ENCODE results near the gene SCGB1D1.

The SCGB1D1 gene

GRCh38 chr11:62237499-62237898, 47.5 kb downstream of the SCGB1D1 start:
- no peak for DNase-seq

GRCh38 chr11:62238151-62238550, 48.1 kb downstream of the SCGB1D1 start:
- no peak for DNase-seq

DNA sequence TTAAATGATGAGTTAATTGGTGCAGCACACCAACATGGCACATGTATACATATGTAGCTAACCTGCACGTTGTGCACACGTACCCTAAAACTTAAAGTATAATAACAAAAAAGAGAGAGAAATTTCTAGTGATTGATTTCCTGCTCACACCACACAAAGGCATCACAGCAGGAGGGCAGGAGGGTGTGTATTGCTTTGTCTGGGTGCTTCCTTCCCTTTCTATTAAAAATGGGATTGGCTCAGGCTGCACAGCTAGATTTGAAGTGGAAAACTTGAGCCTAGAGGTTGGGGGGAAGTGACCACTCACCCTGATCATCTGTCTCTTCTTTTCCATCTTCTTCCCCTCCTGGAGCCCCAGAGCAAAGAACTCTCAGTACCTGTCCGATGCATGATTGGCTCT, 51.1 kb downstream of the SCGB1D1 start:
- no peak for DNase-seq

- DNase-seq: no peak
Measured at GRCh38 chr11:62242021-62242420, 52.0 kb downstream of the SCGB1D1 start, which contains the start of gene SCGB1D2. TSS of gene SCGB1D2 (plus strand) at chr11:62242239. CDS start at chr11:62242308, 69 bp downstream.

Measured in GOT3 (cell line).